ENCODE measurements around the gene SPRR2D.
"Not testable (repeated sequence)": the region's sequence is repeated elsewhere in the genome, so short reads cannot be mapped to it uniquely, and the experiment has no call there.

SPRR2D gene

GRCh38 chr1:153040950-153041631 lies at the start of gene SPRR2D:
TSS of gene SPRR2D (minus strand) at chr1:153041120. CDS start at chr1:153040346, 774 bp downstream.
- no peak for DNase-seq (ENCODE audit: low read depth, low spot score)

DNA sequence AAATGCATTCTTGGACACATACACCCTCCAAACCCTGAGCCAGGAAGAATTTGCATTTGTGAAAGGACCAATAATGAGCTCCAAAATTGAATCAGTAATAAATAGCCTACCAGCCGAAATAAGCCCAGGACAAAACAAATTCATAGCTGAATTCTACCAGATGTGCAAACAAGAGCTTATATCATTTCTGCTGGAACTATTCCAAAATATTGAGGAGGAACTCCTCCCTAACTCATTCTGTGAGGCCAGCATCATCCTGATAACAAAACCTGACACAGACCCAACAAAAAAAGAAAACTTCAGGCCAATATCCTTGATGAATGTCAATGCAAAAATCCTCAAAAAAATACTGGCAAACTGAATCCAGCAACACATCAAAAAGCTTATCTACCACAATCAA lies 46.7 kb upstream of the SPRR2D start:
- no peak for DNase-seq (ENCODE audit: low read depth, low spot score)

DNA sequence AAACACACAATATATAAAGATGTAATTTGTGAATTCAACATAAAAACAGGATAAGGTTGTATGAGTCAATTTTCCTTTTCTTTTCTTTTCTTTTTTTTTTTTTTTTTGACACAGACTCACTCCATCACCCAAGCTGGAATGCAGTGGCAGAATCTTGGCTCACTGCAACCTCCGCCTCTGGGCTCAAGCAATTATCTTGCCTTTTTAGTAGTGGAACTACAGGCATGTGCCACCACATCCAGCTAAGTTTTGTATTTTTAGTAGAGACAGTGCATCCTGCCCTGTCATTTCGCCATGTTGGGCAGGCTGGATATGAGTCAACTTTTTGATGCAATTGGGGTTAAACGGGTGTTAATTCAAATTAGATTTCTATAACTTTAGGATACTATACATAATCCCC lies 40.8 kb upstream of the SPRR2D start:
- no peak for DNase-seq (ENCODE audit: low read depth, low spot score)

GRCh38 chr1:153072806-153073726 lies 32.1 kb upstream of the SPRR2D start:
- DNase-seq (ENCODE audit: low read depth, low spot score) = no peak

- no peak for DNase-seq (ENCODE audit: low read depth, low spot score)
Observed at GRCh38 chr1:153071511-153071910, 30.6 kb upstream of the SPRR2D start, which contains the start of gene SPRR2B. TSS of gene SPRR2B (minus strand) at chr1:153071611. CDS start at chr1:153070839, 772 bp downstream.

- no peak for DNase-seq (ENCODE audit: low read depth, low spot score)
Observed at GRCh38 chr1:153070243-153070642, 29.3 kb upstream of the SPRR2D start.

- no peak for DNase-seq (ENCODE audit: low read depth, low spot score)
Observed at GRCh38 chr1:153058826-153059784, 18.2 kb upstream of the SPRR2D start.

DNA sequence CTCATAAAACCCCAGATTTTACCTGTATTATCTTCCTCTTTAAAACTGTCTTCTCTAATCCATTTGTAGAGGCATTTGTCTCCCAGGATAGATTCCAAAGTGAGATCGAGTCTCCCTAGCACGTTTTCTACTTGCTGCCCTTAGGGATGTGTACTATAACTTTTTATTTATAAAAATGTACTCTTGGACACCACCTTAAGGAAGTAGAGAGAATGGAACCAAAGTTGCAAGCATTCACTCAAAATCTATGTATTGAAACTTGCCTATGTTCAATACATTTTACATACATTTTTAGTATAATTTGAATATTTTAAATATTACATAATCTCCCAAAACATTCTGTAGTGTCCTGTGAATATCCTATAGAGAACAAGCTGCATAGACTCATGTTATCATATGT lies 17.2 kb upstream of the SPRR2D start:
- DNase-seq (ENCODE audit: low read depth, low spot score) = no peak

GRCh38 chr1:153057375-153057774 lies 16.5 kb upstream of the SPRR2D start, which contains the start of gene SPRR2A:
TSS of gene SPRR2A (minus strand) at chr1:153057512. CDS start at chr1:153056735, 777 bp downstream.
- no peak for DNase-seq (ENCODE audit: low read depth, low spot score)

DNA sequence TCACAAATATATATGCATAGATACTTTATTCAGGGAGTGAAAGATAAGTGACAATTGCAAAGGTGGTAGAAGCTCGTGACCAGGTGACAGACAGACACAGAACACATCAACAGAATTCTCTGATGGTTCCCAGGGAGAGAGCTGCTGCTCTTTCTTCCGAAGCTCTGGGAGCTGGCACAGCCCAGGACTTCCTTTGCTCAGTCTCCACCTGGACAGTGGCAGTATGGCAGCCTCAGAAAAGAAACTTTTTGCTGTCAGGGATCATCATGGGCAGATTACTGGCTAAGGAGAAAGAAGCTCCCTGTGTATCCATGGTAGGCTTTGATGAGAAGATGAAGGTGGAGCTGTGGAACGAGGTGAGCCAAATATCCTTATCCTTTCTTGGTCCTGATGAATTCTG lies 15.2 kb upstream of the SPRR2D start:
- not testable (repeated sequence) for DNase-seq (ENCODE audit: low read depth, low spot score)

DNA sequence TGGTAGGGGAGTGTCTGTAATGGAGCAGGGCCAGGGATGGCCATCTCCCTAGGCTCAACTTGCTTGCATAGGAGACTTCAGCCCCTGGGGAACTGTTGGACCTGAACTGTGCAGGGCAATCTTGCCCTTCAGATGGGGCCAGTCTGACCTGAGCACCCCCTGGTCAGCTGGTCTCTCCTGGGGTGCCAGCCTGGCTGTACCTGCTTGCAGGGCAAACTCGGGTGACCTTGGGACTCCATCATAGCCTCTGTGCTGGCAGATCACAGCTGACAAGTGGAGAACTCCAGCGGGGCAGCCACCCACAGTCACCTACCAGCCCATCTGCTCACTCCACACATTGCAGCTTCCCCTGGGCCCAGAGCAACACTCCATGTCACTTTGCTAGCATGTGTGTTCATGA lies 8.3 kb upstream of the SPRR2D start:
- no peak for DNase-seq (ENCODE audit: low read depth, low spot score)

DNA sequence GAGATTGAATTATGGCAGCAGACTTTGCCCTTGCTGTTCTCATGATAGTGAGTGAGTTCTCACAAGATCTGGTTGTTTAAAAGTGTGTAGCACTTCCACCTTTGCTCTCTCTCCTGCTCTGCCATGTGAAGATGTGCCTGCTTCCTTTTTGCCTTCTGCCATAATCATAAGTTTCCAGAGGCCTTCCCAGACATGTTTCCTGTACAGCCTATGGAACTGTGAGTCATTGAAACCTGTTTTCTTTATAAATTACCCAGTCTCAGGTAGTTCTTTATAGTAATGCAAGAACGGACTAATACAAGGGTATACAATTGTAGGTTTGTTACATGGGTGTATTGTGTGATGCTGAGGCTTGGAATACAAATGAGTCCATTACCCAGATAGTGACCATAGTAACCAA lies 5.7 kb downstream of the SPRR2D start:
- no peak for DNase-seq (ENCODE audit: low read depth, low spot score)

GRCh38 chr1:153032677-153033308 lies 8.1 kb downstream of the SPRR2D start:
- no peak for DNase-seq (ENCODE audit: low read depth, low spot score)

GRCh38 chr1:153032073-153032472 lies 8.8 kb downstream of the SPRR2D start:
- no peak for DNase-seq (ENCODE audit: low read depth, low spot score)

- DNase-seq (ENCODE audit: low read depth, low spot score) = no peak
Observed at GRCh38 chr1:153030895-153031294, 10.0 kb downstream of the SPRR2D start, which contains the start of gene SPRR1B. TSS of gene SPRR1B (plus strand) at chr1:153031203. CDS start at chr1:153032346, 1,143 bp downstream.

DNA sequence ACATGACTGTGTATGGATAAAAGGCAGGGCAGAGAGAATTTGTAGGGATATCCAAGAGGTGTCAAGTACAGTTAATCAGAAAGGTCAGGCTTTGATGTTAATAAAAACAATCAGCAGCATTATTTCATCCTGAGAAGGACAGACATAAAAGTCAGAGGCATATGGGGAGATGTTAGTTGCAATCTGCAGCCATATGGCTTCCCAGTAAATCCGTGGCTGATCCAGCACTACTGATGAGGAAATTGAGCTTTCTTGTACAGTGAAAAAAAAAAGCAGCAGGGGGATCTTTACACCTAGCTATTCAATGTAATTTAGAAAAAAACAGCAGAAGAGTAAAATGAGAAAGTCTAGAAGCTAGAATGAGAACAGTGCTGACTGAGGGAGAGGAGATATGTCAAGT lies 12.2 kb downstream of the SPRR2D start:
- DNase-seq (ENCODE audit: low read depth, low spot score) = no peak

DNA sequence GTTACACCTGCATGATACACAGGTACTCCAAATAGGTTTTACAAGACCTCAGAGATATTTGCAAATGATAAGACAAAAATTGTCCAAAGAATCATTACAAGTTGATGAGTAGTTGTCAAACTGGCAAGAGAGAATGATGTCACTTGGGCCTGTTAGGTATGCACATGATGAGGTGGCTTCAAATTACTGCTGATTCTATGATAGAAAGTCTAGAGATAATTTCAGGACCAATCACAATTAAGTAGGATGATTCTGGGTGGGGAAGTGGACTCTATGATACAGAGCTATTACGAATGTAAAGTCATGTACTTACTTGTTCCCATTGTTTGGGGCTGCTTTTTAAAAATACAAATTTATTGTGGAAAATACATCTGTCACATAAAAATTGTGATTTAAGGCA lies 15.1 kb downstream of the SPRR2D start:
- no peak for DNase-seq (ENCODE audit: low read depth, low spot score)

DNA sequence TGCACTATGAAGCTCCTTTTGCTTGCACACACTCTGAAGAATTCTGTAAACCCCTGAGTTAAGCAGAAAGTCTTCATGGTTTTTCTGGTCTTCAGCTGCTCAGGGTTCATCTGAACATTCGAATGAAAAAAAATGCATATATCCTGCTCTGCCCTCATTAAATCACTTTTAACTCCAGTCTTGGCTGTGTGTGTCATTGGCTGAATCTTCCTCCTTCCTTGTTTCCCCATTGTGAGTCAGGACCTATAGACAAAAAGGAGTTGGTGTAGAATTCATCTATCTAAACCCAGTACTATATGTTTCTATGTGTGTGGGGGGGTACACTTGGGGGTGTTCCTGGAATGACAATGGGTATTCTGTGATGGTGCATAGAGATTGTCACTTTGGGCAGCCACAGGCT lies 16.5 kb downstream of the SPRR2D start:
- DNase-seq (ENCODE audit: low read depth, low spot score) = no peak

DNA sequence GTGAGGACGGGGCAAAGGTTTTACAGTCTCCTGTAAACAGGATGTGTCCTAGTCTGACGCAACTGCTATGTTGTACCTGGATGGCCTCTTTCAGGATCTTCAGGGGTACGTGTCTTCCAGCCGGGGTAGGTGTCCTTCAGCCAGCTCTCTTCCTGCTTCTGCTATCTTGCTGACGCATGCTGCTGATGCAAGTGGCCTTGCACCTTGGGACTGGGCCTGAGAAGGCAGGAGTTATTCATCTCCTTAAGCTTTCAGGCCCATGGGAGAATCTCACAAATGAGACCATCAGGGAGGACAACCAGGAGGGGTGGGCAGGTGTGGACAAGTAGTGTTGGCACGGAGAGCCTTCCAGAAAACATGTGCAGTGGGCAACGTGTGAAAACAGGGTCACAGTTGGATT lies 17.8 kb downstream of the SPRR2D start:
- no peak for DNase-seq (ENCODE audit: low read depth, low spot score)

DNA sequence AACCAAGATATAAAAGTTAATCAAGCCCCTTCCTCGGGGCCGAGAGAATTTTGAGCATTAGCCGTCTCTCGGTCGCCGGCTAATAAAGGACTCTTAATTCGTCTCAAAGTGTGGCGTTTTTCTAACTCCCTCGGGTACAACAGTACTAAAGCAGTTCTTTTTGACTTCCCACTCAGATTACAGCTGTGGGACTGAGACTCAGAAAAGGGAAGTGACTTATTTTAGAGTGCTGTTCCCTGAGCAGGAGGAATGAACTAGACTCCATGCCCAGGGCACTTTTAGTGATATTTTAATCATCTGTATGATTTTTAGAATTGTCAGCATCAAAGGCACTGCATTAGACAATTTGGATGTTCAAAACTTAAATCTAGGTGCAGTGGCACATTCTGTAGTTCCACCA lies 18.6 kb downstream of the SPRR2D start:
- DNase-seq (ENCODE audit: low read depth, low spot score) = not testable (repeated sequence)

DNA sequence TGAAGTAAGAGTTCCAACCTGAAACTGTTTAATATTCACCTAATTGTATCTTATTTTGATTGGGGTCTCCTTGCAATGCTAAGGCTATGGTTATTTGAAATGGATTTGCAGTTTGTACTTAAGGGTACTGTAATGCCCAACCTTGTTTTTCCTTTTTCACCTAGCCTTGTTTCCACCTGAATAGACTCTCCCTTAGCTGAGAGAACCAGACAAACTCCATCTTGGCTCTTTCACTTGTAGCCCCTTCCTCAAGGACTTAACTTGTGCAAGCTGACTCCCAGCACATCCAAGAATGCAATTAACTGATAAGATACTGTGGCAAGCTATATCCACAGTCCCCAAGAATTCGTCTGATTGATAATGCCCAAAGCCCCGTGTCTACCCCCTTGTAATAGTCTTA lies 19.1 kb downstream of the SPRR2D start:
- not testable (repeated sequence) for DNase-seq (ENCODE audit: low read depth, low spot score)

Data from smooth muscle cell of the brain vasculature (primary cell).